ENCODE data around the gene CWC22.
"Not testable (repeated sequence)": the region's sequence is repeated elsewhere in the genome, so short reads cannot be mapped to it uniquely, and the experiment has no call there.

Gene CWC22

DNA sequence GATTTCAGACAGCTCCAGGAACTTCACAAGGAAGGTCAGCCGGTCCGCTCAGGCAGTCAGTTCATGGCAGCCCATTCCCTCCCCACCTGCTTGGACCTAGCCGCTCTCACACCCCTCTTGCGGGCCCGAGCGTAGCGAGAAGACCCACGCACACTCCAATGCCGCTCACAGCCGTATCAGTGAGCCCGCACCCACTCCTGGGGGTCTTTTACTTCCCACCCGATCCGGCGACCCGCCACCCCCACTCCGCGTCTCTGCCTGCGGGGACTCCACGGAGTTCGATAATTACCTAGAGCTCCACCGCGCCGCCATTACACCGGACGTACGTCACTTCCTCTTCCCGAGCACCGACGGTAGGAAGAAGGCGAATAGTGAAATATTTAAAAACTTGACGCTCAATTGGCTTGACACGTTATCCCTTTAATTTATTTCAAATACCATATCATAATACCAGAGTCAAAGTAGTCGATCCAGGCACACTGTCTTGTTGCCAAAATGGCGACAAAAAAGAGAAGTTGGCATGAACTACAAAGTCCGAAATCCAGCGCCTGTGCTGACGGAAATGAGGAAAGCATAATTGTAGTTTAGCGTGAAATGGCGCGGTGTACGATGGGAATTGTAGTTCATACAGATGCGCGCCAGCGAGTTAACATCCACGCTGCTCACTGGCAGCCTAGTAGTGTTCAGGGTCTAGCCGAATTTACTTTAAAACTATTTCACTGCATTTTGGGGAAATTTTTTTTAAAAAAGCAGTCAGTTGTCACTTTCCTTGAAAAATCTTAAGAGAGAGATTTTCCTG, at the start of gene CWC22:
CWC22 (minus strand) TSS at position 517 of the 799 bp plus-strand sequence. CDS start 13,956 bp downstream, outside the sequence.
- DNase-seq (ENCODE audit: low read depth in 2 of 2, low spot score in 1 of 2): peak; percentile 63 to 70

GRCh38 chr2:180056367-180057118, 49.4 kb upstream of the CWC22 start:
- DNase-seq (ENCODE audit: low read depth in 2 of 2, low spot score in 1 of 2): no peak

GRCh38 chr2:180054576-180054975, 47.5 kb upstream of the CWC22 start:
- not testable (repeated sequence) for DNase-seq (ENCODE audit: low read depth in 2 of 2, low spot score in 1 of 2)

- DNase-seq (ENCODE audit: low read depth in 2 of 2, low spot score in 1 of 2): no peak
Observed at GRCh38 chr2:180050246-180050645, 43.1 kb upstream of the CWC22 start.

- no peak for DNase-seq (ENCODE audit: low read depth in 2 of 2, low spot score in 1 of 2)
Observed at GRCh38 chr2:180048251-180048650, 41.2 kb upstream of the CWC22 start.

GRCh38 chr2:180046776-180047175, 39.7 kb upstream of the CWC22 start:
- no peak for DNase-seq (ENCODE audit: low read depth in 2 of 2, low spot score in 1 of 2)

- no peak for DNase-seq (ENCODE audit: low read depth in 2 of 2, low spot score in 1 of 2)
Observed at GRCh38 chr2:180046202-180046601, 39.1 kb upstream of the CWC22 start.

DNA sequence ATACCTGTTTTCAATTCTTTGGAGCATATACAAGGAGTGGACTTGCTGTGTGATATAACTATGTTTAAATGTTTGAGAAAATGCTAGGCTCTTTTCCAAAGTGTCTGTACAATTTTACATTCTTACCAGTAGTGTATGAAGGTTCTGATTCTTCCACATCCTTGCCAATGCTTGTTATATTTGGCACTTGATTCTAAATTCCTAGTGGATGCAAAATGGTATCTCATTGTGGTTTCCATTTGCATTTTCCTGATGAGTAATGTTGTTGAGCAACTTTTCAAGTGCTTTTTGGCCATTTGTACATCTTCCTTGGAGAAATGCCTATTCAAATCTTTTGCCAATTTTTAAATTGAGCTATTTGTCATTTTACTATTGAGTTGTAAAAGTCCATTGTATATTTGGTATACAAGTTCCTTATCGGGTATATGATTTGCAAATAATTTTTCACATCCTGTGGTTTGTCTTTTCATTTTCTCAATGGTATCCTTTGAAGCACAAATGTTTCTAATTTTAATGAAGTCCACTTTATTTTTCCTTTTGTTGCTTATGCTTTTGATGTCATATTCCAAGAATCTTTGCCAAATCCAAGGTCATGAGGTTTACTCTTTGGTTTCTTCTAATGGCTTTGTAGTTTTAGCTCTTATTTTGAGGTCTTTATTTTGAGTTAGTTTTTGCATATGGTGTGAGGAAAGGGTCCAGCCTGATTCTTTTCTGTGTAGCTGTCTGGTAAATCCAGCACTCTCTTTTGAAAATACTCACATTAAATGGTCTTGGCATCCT, 33.2 kb upstream of the CWC22 start:
- DNase-seq (ENCODE audit: low read depth in 2 of 2, low spot score in 1 of 2): no peak

- DNase-seq (ENCODE audit: low read depth in 2 of 2, low spot score in 1 of 2): no peak
Observed at GRCh38 chr2:180038997-180039396, 31.9 kb upstream of the CWC22 start.

DNA sequence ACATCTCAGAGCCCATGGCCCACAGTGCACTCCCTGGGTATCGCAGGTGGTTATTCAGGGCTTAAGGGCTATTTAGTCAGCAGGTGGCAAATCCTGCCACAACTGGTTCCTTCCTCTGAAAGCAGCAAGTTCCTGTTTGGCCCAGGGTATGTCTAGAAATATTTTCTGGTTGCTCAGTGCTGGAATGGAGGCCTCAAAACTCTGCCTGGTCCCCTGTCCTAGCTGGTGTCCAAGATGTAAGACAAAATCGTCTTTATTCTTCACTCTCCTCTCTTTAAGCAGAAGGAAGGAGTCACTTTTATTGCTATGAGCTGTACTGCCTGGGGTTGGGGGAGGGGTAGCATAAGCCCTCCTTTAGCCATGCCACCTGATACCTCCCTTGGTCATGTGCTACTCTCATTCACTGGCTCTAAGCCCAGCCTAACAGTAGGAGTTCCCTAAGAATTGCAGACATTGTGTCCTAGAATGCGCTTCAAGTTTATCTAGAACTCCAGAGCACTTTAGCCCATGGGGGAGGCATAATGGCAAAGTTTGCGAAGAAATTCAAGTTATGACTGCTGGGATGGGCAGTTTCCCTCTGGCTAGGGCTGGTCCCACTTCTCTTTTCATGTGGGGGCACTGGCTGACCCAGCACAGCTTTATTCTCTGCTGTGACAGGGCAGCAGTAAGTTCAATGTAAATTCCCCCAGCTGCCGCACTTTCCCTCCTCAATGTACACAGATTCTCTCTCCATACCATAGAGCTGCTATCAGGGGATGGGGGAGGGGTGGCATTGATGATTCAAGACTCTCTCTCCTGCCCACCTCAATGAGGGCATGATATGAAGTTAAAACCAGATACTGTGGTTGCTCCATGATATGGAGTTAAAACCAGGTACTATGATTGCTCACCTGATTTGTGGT, 27.1 kb upstream of the CWC22 start:
- DNase-seq (ENCODE audit: low read depth in 2 of 2, low spot score in 1 of 2): no peak

DNA sequence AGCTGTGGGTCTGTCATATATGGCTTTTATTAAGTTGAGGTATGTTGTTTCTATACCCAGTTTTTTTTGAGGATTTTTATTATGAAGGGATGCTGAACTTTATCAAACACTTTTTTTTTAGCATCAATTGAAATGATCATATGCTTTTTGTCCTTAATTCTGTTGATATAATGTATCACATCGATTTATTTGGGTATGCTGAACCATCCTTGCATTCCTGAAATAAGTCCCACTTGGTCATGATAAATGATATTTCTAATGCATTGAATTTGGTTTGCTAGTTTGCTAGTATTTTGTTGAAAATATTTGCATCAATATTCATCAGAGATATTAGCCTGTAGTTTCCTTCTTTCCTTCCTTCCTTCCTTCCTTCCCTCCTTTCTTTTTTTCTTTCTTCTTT, 22.5 kb upstream of the CWC22 start:
- no peak for DNase-seq (ENCODE audit: low read depth in 2 of 2, low spot score in 1 of 2)

DNA sequence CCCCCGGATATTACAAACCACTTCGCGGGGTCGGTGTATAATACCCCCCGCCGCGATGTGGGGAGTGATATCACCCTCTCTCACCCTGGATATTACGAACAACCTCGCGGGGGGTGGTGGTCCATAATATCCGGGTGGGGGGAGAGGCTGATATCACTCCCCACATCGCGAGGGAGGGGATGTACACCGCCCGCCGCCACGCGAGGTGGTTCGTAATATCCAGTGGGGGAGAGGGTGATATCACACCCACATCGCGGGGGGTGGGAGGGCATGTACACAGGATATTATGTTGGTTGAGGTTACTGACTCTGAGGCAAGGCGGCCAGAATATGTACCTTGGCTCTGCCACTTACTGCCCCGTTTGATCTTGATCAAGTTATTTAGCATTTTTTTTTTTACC, 14.8 kb upstream of the CWC22 start:
- no peak for DNase-seq (ENCODE audit: low read depth in 2 of 2, low spot score in 1 of 2)

GRCh38 chr2:180017784-180018183, 10.7 kb upstream of the CWC22 start:
- no peak for DNase-seq (ENCODE audit: low read depth in 2 of 2, low spot score in 1 of 2)

- no peak for DNase-seq (ENCODE audit: low read depth in 2 of 2, low spot score in 1 of 2)
Observed at GRCh38 chr2:180016937-180017336, 9.8 kb upstream of the CWC22 start.

DNA sequence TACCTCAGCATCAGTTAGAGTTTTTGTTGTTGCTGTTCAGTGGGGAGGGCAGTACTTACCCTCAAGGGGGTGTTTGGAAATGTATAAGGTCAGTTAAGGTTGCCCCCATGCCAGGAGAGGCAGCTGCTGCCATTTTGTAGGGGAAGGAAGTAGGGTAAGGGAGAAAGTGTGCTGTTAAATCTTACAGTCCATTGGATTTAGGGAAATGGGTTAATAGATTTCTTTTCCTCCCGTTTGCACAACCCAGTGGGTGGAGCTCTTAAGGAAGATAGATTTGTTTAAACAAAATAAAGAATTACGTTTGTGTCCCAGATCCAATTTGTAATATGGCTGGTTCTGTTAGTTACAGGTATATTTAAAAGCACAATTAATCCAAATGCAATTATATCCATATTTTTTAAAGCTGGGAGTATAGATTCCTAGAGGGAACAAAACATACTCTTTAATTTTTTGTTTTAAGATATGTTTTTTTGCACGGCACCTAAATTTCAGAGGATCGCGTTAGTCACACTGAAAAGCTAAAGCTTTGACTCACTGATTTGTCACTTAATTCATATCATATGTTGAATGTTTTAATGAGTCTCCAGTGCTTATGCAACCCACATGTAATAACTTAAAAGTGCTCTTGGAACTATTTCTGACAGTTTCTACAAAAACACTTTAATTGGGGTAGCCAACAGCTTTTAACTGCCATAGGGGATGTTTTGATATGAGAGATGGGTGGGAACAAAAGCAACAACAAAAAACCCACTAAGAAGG, 9.0 kb upstream of the CWC22 start:
- no peak for DNase-seq (ENCODE audit: low read depth in 2 of 2, low spot score in 1 of 2)

- DNase-seq (ENCODE audit: low read depth in 2 of 2, low spot score in 1 of 2): no peak
Observed at GRCh38 chr2:180012523-180012922, 5.4 kb upstream of the CWC22 start.

- no peak for DNase-seq (ENCODE audit: low read depth in 2 of 2, low spot score in 1 of 2)
Observed at GRCh38 chr2:180010701-180011100, 3.6 kb upstream of the CWC22 start.

DNA sequence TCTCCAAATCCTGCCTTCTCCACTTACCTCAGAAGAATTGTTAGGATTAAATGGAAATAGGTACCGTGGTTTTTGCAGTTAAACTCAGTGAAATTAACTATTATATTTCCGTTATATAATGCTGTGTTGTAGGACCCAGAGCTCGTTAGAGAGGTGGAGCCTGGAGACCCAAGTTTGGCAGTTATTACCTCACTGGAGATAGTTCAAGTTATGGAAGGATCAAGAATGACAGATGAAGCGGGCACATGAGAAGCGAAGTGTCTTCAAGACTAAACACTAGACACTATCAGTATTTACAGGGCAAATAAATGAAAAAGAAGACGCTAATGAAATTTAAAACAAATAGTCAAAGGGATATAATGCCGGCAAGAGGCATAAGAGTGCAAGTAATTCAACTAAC, 866 bp downstream of the CWC22 start:
- no peak for DNase-seq (ENCODE audit: low read depth in 2 of 2, low spot score in 1 of 2)

GRCh38 chr2:180005465-180005864, 1.6 kb downstream of the CWC22 start:
- not testable (repeated sequence) for DNase-seq (ENCODE audit: low read depth in 2 of 2, low spot score in 1 of 2)

- DNase-seq (ENCODE audit: low read depth in 2 of 2, low spot score in 1 of 2): no peak
Observed at GRCh38 chr2:180004731-180005130, 2.4 kb downstream of the CWC22 start.

Data from stimulated activated CD8-positive, alpha-beta memory T cell treated with anti-CD3 and anti-CD28 coated beads, Interleukin-4, amount 100 ng/mL, for 1 hour (primary cell).